HG03097 (cell line): ENCODE measurements around the gene ITGA4.

Experiments used
- ATAC-seq: cut with Tn5 transposase; IDR thresholded peaks from one replicate; pipeline ENCODE4 v1.9.1; 2021; ENCODE audit not compliant: unreplicated experiment, low FRiP score

ITGA4 gene

GRCh38 chr2:181485638-181485946 lies 28.4 kb downstream of the ITGA4 start:
- no peak for ATAC-seq

- ATAC-seq, result no peak
Observed at GRCh38 chr2:181499231-181499630, 42.0 kb downstream of the ITGA4 start.

- no peak for ATAC-seq
Observed at GRCh38 chr2:181500201-181500600, 43.0 kb downstream of the ITGA4 start.

GRCh38 chr2:181515719-181516118 lies 58.5 kb downstream of the ITGA4 start:
- no peak for ATAC-seq

- no peak for ATAC-seq
Observed at GRCh38 chr2:181516992-181517391, 59.8 kb downstream of the ITGA4 start.

- ATAC-seq, result no peak
Observed at GRCh38 chr2:181517685-181518301, 60.6 kb downstream of the ITGA4 start.

- no peak for ATAC-seq
Observed at GRCh38 chr2:181520253-181520652, 63.1 kb downstream of the ITGA4 start.

GRCh38 chr2:181523756-181524155 lies 66.6 kb downstream of the ITGA4 start:
- no peak for ATAC-seq

- no peak for ATAC-seq
Observed at GRCh38 chr2:181526014-181526413, 68.8 kb downstream of the ITGA4 start.

GRCh38 chr2:181527058-181527457 lies 69.9 kb downstream of the ITGA4 start:
- no peak for ATAC-seq

GRCh38 chr2:181528441-181528840 lies 71.3 kb downstream of the ITGA4 start:
- no peak for ATAC-seq

- no peak for ATAC-seq
Observed at GRCh38 chr2:181536730-181537129, 79.5 kb downstream of the ITGA4 start.

- ATAC-seq, result no peak
Observed at GRCh38 chr2:181540421-181540820, 83.2 kb downstream of the ITGA4 start.

GRCh38 chr2:181542170-181542569 lies 85.0 kb downstream of the ITGA4 start:
- no peak for ATAC-seq

- no peak for ATAC-seq
Observed at GRCh38 chr2:181546086-181546485, 88.9 kb downstream of the ITGA4 start.

- ATAC-seq, result no peak
Observed at GRCh38 chr2:181552808-181553207, 95.6 kb downstream of the ITGA4 start.

GRCh38 chr2:181553244-181553643 lies 96.1 kb downstream of the ITGA4 start:
- ATAC-seq, result no peak

GRCh38 chr2:181554061-181554830 lies 97.1 kb downstream of the ITGA4 start:
- no peak for ATAC-seq

GRCh38 chr2:181558371-181558770 lies 101.2 kb downstream of the ITGA4 start:
- ATAC-seq, result no peak

- no peak for ATAC-seq
Observed at GRCh38 chr2:181563101-181563692, 106.0 kb downstream of the ITGA4 start.

GRCh38 chr2:181566334-181567032 lies 109.3 kb downstream of the ITGA4 start:
- no peak for ATAC-seq
